IPS DF 19.7 (cell line): ENCODE data around the gene KRT12.
"Not testable (repeated sequence)": the region's sequence is repeated elsewhere in the genome, so short reads cannot be mapped to it uniquely, and the experiment has no call there.

ENCODE experiments used
- DNase-seq: peaks from one replicate; pipeline ENCODE4 v3.0.0-alpha.2; 2013; ENCODE audit warnings: low read depth, low spot score

Gene KRT12

GRCh38 chr17:40815381-40815780 is 51.6 kb downstream of the KRT12 start:
- no peak for DNase-seq

- DNase-seq = not testable (repeated sequence)
Observed at GRCh38 chr17:40814657-40815056, 52.4 kb downstream of the KRT12 start.

GRCh38 chr17:40813804-40814203 is 53.2 kb downstream of the KRT12 start:
- no peak for DNase-seq

- DNase-seq = no peak
Observed at GRCh38 chr17:40812639-40813038, 54.4 kb downstream of the KRT12 start.
